Fibroblast of mammary gland (primary cell): ENCODE results near the gene GNB1L.

ENCODE experiments used
- DNase-seq: peaks from one replicate; pipeline ENCODE4 v3.0.0-alpha.2; 2010; ENCODE audit warnings: low read depth
- H3K4me3 ChIP-seq: 2 replicates; pipeline ENCODE4 v1.5.1; 2011; ENCODE audit warnings: low read depth, mild to moderate bottlenecking, low read length, moderate library complexity; ENCODE audit not compliant: control insufficient read depth
- CTCF ChIP-seq: conservative IDR thresholded peaks from 2 replicates; pipeline ENCODE4 v1.5.1; 2011; ENCODE audit warnings: low read depth, low read length, inconsistent platforms; ENCODE audit not compliant: control insufficient read depth, insufficient read depth

GNB1L gene

DNA sequence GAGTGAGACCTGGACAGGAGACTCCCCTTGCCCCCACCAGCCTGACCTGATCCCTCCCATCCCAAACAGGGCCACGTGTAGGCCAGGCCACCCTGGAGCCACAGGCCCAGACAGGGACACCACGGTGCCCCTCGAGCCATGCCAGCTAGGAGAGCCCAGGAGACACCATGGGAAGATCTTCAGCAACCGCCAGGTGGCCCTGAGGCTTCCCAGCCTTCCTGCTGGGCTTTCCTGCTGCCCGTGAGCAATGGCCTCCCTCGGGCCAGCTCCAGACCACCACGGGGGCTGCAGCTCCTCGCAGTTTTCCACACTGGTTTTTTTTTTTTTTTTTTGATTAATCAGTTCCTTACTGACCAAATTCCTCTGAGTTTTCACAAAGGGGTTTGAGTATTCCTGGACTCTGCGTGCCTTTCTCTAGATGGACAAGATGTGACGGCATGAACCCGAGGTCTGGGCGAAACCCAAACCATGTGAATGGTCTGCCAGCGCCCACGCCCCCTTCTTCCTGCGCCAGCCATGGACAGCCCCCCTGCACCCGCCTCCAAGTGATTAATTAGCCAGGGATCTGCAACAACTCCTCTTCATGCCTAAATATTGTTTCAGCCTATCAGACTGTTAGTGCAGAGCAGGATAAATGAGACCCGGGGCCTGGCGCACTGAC, 53.2 kb downstream of the GNB1L start:
- DNase-seq: peak; percentile 85
- H3K4me3 ChIP-seq: no peak overlapping the region
- TF ChIP-seq CTCF: peak; percentile 1

GRCh38 chr22:19800761-19801244, 53.9 kb downstream of the GNB1L start:
- peak; percentile 43 for DNase-seq
- TF ChIP-seq CTCF: peak; percentile 40
- H3K4me3 ChIP-seq: no peak overlapping the region

GRCh38 chr22:19800306-19800705, 54.4 kb downstream of the GNB1L start:
- no peak for DNase-seq
- TF ChIP-seq CTCF: no peak
- H3K4me3 ChIP-seq: no peak overlapping the region

DNA sequence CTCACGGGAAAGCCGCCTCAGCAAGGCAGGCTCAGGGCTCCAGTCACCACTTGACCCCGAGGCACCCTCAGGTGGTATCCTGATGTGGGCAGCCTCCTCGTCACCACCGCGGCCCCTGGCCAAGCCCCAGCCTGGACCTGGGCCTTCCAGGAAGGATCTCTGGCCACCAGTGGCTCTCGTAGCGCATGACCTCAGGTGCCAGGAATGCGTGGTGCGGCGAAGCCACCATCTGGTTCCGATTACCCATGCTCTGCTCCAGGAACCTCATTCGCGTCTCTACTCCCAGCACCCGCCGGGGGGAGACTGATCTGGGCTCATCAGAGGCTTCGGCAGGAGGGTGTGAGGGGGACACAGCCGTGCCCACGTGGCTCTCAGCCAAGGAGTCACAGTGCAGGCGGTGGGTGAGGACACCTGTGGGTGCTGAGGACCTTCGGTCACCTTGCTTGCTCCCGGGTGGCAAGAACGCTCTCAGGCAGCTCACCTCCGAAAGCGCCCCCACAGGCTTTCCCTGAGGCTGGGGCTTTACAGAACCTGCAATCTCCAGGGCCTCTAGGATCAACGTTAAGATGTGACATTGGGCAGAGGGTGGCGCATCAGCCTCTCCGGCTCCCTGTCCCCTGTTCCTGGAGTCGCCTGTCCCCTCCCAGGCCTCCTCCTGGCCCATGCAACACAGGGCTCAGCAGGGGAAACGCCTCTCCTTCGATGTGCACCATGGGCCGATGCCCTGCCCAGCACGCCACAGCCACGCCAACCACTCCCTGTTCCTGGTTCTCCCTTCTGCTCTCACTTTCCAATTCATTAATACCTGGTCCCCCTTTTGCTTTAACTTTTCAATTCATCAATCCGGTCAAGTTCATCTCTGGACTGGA, 55.1 kb downstream of the GNB1L start:
- peak; percentile 97 for DNase-seq
- peak; percentile 27 for TF ChIP-seq CTCF
- no peak overlapping the region for H3K4me3 ChIP-seq

GRCh38 chr22:19798891-19799293, 55.8 kb downstream of the GNB1L start:
- no peak for TF ChIP-seq CTCF
- H3K4me3 ChIP-seq: no peak overlapping the region
- DNase-seq: no peak

DNA sequence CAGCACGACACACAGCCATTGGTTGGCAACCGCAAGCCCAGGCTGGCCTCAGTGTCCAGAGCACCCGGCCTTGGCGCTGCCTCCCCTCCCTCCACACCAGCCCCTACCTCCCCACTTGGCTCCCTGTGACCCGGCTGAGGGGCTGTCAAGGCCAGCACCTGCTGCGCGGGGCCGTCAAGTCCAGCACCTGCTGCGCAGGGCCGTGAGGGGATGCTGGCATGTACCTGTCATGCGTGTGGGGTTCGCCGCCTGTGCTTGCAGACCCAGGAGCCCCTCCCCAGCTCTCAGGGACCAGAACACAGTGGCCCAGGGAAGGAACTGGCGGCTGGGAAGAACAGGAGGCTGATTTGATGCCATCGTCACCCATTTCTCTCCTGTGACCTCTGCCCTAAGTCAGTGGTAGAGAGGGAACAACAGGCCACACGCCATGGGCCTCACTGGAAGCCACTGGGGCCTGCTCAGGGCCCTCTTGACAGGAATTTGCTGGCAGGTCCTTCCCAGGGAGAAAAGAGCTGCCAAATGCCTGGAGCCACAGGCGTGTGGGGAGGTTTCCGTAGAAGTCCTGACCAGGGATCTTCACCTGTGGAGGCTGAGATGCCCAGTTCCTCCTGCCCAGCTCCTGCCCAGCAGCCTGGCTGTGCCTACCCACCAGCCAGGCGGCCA, 56.5 kb downstream of the GNB1L start:
- TF ChIP-seq CTCF: no peak
- H3K4me3 ChIP-seq: no peak overlapping the region
- DNase-seq: no peak
